ENCODE data around the gene TRPM3.
"Not testable (repeated sequence)": the region's sequence is repeated elsewhere in the genome, so short reads cannot be mapped to it uniquely, and the experiment has no call there.

Gene TRPM3

DNA sequence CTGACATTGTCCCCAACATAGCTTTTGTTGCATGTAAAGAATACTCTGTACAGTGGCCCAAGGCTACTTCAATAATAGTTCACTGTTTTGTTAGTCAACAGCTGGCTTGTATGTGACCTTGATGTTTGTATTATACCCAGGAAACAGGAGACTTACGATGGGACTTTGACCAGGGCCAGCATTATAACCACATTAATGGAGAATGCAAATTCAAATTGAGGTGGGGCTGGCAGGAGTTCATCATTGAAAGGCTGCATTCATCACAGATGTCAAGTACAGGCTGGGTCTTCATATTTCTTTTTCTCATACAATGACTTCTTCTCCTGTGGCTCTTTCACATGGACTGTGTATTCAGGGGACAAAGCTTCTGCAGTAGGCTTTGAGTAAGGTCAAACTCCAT, 414.6 kb downstream of the TRPM3 start:
- not testable (repeated sequence) for DNase-seq

- no peak for DNase-seq
These were observed 420.3 kb downstream of the TRPM3 start for GRCh38 chr9:70701163-70701562.

- no peak for DNase-seq
These were observed 424.6 kb downstream of the TRPM3 start for GRCh38 chr9:70696694-70697335.

DNA sequence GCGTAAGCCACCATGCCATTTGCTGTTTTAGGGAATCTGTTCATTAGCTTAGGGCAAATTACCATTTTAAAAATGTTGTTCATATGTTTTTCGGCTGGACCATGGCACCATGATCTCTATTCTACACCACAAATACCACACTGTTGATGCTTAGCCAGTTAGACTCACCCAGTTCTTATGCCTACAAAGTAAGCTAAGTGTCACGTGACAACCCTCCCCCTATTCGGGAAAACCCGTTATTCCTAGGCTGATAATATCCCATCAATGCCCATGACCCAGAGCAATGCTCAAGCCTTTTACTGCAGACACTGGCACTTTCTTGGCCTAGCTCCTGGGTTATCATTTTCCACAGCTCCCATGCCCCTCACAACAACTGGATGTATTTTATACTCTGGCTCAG, 426.7 kb downstream of the TRPM3 start:
- DNase-seq, result no peak

- no peak for DNase-seq
These were observed 428.2 kb downstream of the TRPM3 start for GRCh38 chr9:70693186-70693585.

- DNase-seq, result no peak
These were observed 429.0 kb downstream of the TRPM3 start for GRCh38 chr9:70692431-70692830.

DNA sequence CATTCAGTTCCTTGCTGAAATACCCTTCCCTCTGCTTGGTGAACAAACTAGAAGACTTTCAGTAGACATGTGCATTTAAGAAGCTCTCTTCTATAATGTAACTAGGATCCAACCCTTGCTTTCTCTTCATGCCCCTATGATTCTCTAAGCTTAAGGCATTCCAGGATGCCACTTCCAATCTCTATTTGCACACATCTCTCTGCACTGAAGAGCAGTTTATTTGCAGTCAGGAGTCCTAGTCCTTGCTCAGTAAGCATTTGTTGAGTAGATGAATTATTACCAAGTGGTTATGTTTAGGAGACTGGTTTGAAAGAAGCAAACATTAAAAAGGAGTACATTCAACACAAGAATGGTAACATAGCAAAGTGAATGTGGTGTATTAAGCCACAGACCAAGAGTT, 432.7 kb downstream of the TRPM3 start:
- DNase-seq, result no peak

DNA sequence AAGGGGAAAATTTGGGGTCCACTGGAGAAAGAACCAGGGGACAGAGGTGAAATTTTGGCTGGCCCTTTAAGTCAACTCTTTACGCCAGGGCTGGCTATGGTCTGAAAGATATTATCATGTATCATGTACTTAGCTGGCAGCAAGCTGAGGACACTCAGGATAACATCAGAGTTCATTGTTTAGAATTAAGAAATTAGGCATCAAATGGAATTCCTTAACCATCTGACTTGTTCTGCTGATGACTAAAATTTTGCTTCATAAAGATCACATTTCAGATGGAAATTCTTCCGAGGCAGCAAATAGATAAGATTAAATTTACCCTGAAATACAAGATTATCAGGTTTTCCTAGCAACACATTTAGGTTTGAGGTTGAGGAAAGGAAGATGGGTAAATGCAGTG, 437.6 kb downstream of the TRPM3 start:
- no peak for DNase-seq

- no peak for DNase-seq
These were observed 439.1 kb downstream of the TRPM3 start for GRCh38 chr9:70682298-70682697.

- DNase-seq, result no peak
These were observed 441.6 kb downstream of the TRPM3 start for GRCh38 chr9:70679845-70680244.

DNA sequence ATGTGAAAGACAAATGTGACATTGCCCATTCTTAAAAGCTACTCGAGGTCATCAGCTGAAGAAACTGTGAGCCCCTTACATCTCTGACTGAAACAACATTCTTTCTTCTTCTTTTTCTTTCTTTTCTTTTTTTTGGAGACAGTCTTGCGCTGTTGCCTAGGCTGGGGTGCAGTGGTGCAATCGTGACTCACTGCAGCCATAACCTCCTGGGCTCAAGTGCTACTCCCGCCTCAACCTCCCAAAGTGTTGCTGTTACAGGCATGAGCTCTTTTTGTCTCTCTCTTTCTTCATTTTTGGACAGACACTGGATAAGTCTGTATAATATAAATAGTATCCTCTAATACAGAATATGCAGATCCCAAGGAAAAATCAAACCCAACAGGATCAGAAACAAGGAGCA, 443.3 kb downstream of the TRPM3 start:
- DNase-seq, result no peak

- DNase-seq, result no peak
These were observed 444.2 kb downstream of the TRPM3 start for GRCh38 chr9:70677055-70677735.

DNA sequence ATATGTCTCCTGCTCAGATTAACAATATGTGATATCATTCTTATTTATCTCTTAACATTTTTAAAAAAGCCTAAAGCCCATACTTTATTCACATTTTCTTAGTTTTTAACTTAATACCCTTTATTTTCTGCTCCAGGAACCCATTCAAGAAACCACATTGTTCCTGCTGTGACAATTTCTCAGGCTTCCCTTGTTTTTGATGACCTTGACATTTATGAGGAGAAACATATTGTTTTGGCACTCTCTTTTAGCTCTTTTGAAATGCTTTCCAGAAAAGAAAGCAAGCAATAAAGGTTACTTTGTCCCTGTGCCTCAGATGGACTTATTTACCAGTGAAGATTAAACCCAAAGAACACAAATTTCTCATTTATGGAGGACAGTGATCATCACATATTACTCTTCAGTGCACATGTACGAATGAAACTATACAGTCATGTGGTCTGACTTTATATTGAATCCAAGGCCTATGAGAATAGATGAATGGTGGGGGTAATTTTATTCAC, 445.5 kb downstream of the TRPM3 start:
- no peak for DNase-seq

GRCh38 chr9:70673844-70674243, 447.6 kb downstream of the TRPM3 start:
- DNase-seq, result no peak

- DNase-seq, result peak; percentile 27
These were observed 449.2 kb downstream of the TRPM3 start for GRCh38 chr9:70672161-70672649.

GRCh38 chr9:70668751-70669150, 452.7 kb downstream of the TRPM3 start:
- no peak for DNase-seq

- no peak for DNase-seq
These were observed 462.7 kb downstream of the TRPM3 start for GRCh38 chr9:70658765-70659164.

DNA sequence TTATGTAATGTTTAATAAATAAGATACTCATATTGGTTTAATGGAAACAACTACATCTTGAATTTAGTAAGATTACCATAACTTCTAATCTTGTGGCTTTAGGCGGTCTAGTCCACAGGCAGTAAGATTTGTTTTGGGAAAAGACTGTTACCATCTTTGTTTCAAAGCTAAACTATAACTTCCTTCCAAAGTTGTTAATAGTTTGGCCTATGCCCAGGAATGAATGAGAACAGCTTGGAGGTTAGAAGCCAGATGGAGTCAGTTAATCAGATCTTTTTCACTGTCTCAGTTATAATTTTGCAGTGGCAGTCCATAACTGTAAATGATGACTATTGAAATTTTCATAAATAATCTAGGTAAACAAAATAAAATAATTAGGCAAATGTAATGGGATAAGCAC, 465.1 kb downstream of the TRPM3 start:
- DNase-seq, result no peak

DNA sequence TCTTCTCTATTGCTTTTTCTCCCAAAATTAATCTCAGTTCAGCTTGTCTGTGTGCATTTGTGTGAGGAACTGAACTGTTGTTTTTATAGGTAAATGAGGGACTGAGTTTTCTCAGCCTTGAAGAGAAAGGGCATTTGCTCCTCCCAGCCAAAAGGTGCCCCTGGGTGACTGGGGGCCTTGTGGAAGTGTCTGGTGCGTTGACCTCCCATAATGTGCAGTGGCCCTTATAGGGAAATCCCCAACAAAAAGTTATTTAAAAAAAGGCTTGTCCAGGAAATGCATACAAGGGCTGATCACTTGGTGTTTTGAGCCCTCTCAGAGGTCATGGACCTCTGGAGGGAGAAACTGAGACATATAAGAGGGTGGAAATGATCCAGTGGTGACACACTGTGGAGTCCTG, 467.3 kb downstream of the TRPM3 start:
- DNase-seq, result no peak

GRCh38 chr9:70644627-70645026, 476.8 kb downstream of the TRPM3 start:
- DNase-seq, result not testable (repeated sequence)

DNA sequence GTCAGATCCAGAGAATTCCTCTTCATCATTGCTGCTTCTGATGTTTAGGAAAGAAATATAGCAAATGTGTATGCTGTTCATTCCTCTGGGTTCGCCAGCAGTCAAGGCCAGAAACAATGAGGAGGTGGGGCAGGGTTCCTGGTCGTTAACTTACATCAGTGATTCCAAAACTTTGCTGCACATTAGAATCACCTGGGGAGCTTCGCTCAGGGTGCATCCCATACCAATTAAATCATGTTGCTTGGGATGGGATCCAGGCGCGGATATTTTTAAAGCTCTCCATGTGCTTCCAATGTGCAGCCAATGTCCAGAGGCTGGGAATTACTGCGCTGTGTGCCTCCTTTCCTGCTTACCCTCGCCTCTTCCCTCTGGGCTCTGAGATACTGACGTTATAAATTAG, 479.1 kb downstream of the TRPM3 start:
- no peak for DNase-seq

DNA sequence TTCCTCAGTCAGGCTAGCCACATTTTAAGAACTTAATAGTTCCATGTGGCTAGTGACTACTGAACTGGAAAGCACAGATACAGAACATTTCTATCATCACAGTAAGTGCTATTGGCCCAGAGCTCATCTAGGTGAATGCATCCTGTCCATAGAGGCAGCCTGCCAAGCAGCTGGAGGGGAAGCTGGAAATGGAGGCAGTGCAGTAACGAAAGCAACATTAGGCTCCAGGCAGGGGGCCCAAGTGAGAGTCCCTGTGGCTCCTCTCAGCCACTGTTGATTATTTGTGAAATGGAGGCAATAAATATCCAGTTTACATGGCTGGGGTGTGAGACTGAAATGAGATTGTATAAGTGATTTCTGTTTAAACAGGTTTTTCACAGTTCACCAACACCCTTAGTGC, 479.8 kb downstream of the TRPM3 start:
- no peak for DNase-seq

DNA sequence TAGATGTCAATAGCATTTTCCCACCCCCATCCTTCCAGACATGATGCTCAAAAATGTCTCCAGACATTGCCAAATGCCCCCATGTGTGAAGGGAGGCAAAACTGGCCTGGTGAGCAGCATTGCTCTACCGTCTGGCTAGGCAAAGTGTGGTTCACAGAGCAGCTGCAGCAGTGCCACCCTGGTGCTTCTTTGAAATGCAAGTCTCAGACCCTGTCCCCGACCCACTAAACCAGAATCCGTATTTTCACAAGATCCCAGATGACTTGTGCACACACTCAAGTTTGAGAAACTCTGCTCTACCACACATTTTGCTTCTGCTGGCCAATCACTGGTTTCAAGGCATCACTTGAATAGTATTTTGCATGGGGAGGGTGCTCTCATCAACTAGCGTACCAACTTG, 480.4 kb downstream of the TRPM3 start:
- DNase-seq, result no peak

All from fibroblast of skin of right biceps (primary cell).